Activated CD4-positive, CD25-positive, alpha-beta regulatory T cell treated with anti-CD3 and anti-CD28 coated beads, Interleukin-2, amount 50 U/mL, for 72 hours (primary cell): Measurements from ENCODE around the gene TTC6.

Source experiments
- DNase-seq: peaks from one replicate; pipeline ENCODE4 v3.0.0; 2021

The TTC6 gene

GRCh38 chr14:37585101-37585511 lies 10.3 kb upstream of the TTC6 start:
- no peak for DNase-seq

GRCh38 chr14:37585971-37586796 lies 9.2 kb upstream of the TTC6 start:
- DNase-seq = no peak

GRCh38 chr14:37586797-37587130 lies 8.7 kb upstream of the TTC6 start:
- no peak for DNase-seq

GRCh38 chr14:37587131-37587803 lies 8.2 kb upstream of the TTC6 start:
- DNase-seq = no peak

- DNase-seq = no peak
Measured at GRCh38 chr14:37587881-37588666, 7.4 kb upstream of the TTC6 start.

GRCh38 chr14:37588667-37588955 lies 6.8 kb upstream of the TTC6 start:
- DNase-seq = no peak

GRCh38 chr14:37588956-37589714 lies 6.3 kb upstream of the TTC6 start:
- DNase-seq = no peak

- no peak for DNase-seq
Measured at GRCh38 chr14:37589715-37590427, 5.6 kb upstream of the TTC6 start.

- DNase-seq = no peak
Measured at GRCh38 chr14:37590428-37591139, 4.8 kb upstream of the TTC6 start.

- no peak for DNase-seq
Measured at GRCh38 chr14:37591311-37591940, 4.0 kb upstream of the TTC6 start.

- DNase-seq = no peak
Measured at GRCh38 chr14:37591941-37592481, 3.4 kb upstream of the TTC6 start.

GRCh38 chr14:37592482-37593408 lies 2.7 kb upstream of the TTC6 start:
- no peak for DNase-seq

GRCh38 chr14:37593511-37594237 lies 1.8 kb upstream of the TTC6 start:
- DNase-seq = no peak

- DNase-seq = no peak
Measured at GRCh38 chr14:37594238-37594970, 1.0 kb upstream of the TTC6 start.

- DNase-seq = no peak
Measured at GRCh38 chr14:37595809-37596621, 586 bp downstream of the TTC6 start.

GRCh38 chr14:37596790-37597472 lies 1.5 kb downstream of the TTC6 start:
- no peak for DNase-seq

- DNase-seq = no peak
Measured at GRCh38 chr14:37597538-37597913, 2.1 kb downstream of the TTC6 start.
